ENCODE measurements around the gene NCOA1.
"Not testable (repeated sequence)": the region's sequence is repeated elsewhere in the genome, so short reads cannot be mapped to it uniquely, and the experiment has no call there.

NCOA1 gene

DNA sequence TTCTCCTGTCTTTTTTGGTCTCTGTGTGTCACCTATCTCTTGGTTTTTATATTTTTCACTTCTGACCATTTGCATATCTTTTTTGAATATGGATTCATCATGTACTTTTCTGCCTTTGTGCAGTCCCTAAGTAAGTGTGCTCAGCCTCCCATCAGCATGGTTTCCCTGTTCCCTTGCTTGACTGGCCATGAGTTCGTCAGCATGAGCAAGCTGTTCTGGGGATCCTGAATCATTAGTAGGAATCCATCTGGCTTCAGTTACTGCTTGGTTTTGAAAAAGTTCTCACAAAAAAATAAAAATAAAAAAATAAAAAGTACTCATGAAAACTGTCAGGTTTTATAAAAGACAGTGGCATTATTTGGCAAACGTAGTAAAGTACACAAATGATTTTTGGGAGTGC lies 144.1 kb downstream of the NCOA1 start:
- DNase-seq, result no peak
- no peak for ATAC-seq

DNA sequence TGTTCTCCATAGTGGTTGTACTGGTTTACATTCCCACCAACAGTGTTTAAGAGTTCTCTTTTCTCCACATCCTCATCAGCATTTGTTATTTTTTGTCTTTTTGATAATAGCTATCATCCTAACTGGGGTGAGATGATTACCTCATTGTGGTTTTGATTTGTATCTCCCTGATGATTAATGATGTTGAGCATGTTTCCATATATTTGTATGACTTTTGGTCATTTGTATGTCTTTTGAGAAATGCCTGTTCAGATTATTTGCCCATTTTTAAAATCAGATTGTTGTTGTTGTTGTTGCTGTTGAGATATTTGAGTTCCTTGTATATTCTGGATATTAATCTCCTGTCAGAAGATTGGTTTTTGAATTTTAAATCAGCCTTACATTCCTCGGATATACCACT lies 147.5 kb downstream of the NCOA1 start:
- ATAC-seq, result no peak
- no peak for DNase-seq

DNA sequence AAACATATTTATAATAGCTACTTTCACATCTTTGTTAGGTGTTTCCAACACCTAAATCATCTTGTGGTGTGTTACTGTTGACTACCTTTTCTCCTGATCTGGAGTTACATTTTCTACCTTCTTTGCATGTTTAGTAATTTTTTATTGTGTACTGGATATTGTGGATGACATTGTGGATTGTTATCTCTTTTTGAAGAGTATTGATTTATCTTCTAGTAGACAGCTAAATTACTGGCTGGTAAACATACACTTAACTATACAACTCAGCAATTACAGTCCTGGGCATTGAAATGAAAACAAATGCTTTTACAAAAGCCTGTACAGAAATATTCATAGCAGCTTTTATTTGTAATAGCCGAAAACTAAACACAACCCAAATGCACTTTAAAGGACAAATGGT lies 151.3 kb downstream of the NCOA1 start:
- ATAC-seq, result no peak
- no peak for DNase-seq

DNA sequence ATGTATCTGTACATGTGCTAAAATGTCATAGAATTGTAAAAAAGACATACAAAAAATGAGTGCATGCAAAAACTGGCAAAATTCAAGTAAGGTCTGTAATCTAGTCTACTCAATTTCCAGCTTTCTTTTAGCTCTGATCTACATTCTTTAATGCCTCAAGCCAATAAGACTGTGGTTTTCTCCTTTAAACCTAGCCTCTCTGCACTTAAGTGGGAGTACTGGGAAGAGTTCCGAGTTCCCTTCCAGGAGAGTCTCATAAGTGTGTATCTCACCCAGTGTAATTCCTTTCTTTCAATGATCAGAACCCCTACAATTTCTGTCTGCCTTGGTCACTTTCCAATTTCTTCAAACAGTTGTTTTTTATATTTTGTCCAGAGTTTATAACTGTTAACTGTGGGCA lies 152.0 kb downstream of the NCOA1 start:
- DNase-seq (no peak), ATAC-seq (no peak)

DNA sequence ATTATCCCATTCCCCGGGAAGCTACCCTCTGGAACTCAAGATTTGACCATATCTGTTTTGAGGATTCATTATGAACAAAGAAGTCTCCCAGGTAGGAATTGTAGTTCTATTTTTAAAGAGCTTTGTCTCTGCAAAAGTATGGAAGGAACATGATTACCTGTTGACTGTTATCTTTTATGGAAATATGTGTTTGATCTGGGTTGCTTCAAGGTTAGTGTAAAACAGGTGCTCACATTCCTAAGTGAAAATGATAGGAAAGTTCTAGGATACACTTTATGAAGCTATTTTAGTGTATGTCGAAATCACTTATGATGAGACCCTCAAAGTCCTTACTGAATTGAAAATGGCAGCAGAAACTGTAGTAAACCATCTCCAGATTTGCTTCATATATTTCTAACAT lies 153.0 kb downstream of the NCOA1 start:
- no peak for DNase-seq
- no peak for ATAC-seq

DNA sequence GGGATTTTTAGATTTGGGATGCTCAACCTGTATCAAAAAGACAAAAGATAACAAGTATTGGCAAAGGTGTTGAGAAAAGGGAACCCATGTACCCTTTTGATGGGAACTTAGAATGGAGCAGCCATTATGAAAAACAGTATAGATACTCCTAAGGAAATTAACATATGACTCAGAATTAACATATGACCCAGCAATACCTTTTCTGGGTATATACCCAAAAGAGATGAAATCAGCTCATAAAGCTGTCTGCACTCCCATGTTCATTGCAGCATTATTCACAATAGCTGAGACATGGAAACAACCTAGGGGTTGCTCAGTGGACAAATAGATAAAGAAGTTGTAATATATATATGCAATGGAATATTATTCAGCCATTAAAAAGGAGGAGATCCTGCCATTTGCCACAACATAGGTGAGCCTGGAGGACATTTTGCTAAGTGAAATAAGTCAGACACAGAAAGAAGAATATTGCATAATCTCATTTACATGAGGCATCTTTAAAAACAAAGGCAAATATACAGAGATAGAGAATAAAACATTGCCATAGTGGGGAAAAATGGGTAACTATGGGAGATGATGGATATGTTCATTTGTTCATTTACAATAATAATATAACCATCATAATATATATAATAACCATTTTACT lies 160.1 kb downstream of the NCOA1 start:
- no peak for ATAC-seq
- no peak for DNase-seq

DNA sequence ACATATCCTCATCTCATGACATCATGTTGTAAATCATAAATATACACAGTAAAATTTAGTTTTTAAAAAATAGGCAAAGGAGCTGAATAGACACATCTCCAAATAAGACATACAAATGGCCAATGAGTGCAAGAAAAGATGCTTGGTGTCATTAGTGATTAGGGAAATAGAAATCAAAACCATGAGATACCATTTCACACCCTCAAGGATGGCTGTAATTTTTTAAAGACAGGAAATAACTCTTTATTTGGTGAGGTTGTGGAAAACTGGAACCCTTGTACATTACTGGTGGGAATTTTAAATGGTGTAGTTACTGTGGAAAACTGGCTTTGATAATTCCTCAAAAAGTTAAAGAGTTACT lies 160.6 kb downstream of the NCOA1 start:
- ATAC-seq, result no peak
- no peak for DNase-seq

DNA sequence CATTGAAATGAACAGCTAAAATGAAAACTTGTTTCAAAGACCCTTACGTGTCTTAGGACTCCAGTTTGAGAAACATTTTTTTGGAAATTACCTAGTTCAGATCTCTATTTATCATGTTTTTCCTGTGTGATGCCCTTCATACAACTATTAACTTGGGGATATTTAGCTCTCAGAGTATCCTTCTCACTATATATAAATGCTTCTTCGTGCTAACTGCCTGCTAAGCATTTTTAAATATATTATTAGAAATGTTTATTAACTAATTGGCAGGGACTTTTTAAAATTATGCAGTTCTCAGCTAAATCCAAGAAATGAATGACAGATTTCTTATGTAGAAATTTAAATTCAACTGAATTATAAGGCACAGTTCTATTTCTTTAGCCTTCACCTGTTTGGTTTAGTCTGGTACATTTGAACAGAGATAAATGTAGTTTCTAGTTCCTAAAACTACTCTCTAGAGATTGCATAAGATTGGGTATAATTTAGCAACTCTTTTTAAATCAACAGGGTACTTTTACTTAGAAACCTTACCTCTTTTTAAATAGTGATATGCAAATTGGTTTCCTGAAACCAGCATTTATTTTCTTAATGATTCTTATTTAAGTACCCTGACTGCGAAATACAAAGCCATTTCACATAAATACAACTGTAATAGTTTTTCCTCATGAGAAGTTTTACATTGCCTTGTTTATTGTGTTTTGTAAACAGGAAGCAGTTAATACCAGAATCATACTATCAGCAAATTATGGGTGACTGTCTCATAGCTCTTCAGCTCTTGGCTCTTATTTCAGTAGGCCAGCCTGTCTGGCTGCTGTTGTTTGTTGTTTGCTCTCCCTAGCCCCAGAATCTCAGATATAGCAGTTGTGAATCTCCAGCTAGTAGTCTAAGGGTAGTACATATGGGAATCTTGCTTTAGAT lies 161.5 kb downstream of the NCOA1 start:
- DNase-seq, result no peak
- ATAC-seq, result no peak

DNA sequence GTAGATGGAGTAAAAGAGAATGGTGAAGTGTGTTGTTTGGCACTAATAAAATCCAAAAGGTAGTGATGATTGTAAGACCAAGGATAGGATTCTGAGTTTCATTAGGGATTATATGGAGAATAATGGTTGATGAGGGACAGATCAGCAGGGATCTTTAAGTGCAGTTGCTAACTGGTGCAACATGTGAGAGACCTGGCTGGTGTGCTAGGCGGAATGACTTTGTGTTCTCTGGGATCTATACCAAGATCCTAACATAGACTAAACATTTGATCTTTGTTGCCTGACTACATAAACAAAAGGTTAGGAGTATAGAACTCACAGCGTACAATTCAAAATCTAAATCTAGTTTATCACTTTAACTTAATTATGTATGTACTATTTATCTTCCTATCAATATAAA lies 166.8 kb downstream of the NCOA1 start:
- DNase-seq (no peak), ATAC-seq (no peak)

DNA sequence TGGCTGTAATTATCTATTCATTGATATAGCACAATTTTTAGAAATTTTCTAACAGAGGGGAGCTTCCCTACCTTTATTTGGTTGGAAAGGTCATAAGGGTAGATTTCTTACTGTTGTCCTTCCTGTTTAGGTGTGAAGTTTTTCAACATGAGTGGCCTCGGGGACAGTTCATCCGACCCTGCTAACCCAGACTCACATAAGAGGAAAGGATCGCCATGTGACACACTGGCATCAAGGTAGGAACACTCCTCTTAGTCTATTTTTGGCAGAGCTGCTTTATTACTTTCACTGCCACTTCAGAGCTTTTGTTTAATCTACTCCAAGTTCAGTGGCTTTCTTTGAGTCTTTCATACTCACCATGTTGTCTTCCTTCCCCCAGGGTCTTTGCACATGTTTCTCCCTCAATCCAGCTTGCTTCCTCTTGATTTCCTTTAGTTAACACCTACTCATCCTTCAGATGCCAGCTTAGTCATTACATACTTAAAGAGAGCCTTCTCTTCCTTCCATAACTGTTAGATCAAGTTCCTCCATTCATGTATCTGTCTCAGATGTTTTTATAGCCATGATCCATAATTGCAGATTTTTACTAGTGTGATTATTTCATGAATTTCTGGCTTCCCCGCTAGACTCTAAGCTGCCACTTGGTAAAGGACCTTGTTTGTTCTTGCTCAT lies 167.6 kb downstream of the NCOA1 start:
- no peak for DNase-seq
- ATAC-seq, result no peak

DNA sequence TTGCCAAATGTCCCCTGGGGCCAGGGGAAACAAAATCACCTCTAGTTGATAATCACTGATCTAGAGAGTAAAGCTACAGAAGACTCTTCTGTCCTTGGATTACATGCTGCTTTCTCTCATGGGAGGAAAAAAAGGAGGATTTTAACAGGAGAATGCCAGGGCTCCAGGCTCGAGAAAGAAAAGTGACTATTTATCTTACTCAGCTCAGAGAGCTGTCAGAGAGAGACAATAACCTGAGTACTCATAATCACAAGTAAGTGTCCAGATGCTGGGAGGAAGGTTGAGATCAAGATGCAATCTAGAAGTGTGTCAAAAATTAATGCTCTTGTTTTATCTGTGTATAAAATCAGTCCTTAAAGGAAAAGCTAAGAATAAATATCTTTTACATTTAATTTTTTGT lies 168.8 kb downstream of the NCOA1 start:
- DNase-seq (no peak), ATAC-seq (no peak)

DNA sequence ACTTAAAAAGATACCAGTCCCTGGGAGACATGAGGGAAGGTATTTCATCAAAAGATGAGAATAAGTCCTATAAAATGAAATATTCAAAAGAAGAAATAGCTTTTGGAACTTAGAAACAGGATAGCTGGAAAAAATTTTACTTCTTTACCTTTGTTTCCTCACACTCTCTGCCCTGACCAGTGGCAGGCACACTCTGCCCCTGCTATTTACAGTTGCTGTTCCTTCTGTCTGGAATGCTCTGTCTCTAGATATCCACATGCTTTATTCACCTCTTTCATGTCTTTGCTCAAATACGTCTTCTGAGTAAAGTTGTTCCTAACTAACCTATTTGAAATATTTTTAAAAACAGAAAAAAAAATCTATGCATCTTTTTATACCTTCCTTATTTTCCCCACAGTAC lies 176.5 kb downstream of the NCOA1 start:
- DNase-seq, result no peak
- no peak for ATAC-seq

DNA sequence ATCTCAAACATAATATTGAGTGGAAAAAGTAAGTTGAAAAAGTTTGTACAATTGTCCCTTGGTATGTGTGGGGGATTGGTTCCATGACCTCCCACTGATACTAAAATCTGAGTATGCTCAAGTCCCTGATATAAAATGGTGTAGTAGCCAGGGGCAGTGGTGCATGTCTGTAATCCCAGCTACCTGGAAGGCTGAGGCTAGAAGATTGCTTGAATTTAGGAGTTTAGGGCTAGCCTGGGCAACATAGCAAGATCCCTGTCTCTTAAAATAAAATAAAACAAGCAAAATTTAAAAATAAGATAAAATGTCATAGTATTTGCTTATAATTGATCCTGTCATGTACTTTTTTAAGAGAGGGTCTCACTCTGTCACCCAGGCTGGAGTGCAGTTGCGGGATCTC lies 180.2 kb downstream of the NCOA1 start:
- no peak for ATAC-seq
- no peak for DNase-seq

DNA sequence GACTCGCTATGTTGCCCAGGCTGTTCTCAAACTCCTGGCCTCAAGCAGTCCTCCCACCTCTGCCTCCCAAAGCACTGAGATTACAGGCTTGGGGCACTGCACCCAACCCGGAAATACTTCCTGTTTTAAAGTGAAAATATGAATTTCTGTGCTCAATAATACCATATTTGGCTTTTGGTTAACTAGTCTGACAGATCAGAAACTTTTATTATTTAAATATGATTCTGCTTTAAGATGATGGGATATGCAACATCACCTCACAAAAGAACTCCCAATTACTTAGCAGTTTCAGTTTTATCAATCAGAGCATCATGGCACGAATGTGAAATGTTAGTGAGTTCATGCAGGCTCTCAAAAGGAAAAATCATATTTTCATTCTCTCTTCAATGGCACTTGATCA lies 181.5 kb downstream of the NCOA1 start:
- peak; percentile 40 for ATAC-seq
- no peak for DNase-seq

DNA sequence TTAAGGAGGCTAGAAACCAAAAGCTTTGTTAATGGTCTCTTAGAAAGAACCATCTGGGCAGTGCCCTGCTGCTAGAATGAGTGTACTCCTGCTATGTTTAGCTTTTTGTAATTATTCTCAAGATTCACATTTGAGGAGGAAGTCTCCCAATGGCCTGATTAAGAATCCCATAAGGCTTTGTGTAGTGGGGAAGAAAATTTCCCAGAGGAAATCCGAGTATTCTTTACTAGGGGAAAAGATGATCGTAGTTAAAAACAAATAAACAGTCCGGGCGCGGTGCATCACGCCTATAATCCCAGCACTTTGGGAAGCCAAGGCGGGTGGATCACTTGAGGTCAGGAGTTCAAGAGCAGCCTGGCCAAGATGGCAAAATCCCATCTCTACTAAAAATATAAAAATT lies 184.3 kb downstream of the NCOA1 start:
- DNase-seq (no peak), ATAC-seq (no peak)

DNA sequence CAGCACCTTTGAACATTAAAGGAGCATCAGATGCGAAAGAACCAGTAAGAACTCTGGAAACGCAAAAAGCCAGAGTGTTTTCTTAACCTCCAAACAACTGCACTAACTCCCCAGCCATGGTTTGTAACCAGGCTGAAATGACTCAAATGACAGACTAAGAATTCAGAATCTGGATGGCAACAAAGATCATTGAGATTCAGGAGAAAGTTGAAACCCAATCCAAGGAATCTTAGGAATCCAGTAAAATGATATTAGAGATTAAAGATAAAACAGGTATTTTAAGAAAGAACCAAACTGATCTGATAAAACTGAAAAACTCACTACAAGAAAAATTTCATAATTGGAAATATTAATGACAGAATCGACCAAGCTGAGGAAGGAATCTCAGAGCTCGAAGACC lies 185.4 kb downstream of the NCOA1 start:
- DNase-seq (no peak), ATAC-seq (no peak)

DNA sequence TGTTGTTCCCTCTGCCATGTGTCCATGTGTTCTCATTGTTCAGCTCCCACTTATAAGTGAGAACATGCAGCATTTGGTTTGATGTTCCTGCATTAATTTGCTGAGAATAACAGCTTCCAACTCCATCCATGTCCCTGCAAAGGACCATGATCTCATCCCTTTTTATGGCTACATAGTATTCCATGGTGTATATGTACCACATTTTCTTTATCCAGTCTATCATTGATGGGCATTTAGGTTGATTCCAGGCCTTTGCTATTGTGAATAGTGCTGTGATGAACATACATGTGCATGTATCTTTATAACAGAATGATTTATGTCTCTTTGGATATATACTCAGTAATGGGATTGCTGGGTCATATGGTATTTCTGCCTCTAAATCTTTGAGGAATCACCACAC lies 187.0 kb downstream of the NCOA1 start:
- not testable (repeated sequence) for DNase-seq, ATAC-seq

DNA sequence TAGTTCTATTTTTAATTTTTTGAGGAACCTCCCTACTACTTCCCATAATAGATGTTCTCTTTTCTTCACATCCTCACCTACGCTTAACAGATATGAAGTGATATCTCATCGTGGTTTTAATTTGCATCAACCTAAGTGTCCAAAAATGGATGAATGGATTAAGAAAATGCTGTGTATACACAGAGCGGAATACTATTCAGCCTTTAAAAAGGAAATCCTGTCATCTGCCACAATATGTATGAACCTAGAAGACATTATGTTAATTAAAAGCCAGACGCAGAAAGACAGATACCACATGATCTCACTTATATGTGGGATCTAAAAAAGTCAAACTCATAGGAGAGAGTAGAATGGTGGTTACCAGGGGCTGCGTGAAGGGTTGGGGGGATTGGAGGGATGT lies 189.1 kb downstream of the NCOA1 start:
- ATAC-seq, result no peak

DNA sequence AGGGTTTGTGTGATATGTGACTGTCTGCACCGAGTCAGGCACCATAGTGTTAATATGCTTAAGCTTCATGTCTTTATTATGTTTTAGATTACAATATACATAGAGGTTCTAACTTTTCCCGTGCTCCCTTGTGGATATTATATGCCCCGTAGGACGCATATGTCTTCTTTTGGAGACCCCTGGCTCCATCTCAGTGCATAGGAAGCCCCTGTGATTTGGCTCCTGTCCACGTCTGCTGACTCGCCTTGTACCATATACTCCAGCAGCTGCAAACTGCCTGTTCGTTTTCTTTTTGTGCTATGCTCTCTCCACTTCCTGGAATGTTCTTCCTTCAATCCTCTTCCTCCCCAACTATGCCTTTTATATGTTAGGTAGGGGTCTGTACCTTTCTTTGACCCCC lies 191.2 kb downstream of the NCOA1 start:
- ATAC-seq (no peak), DNase-seq (no peak)

More for the DNA sequence above, 189.1 kb downstream of the NCOA1 start:
- no peak for DNase-seq

DNA sequence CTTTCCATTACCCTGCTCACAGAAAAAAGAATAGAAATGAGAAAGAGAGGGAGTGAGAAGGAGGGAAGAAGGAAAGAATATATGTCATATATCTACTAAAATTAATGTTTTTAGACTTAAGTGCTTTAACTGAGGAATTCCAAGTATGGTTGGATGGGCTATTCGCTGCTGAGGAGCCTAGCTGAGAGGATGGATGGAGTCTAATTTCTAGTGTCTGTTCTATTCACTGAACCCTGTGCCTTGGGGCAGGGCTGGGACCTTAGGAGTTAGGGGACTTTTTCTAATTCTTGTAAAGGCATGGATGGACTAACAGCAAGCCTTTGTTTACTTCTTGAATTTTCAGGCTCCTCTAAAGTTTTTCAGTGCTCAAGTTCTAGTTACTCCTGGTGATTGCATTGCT lies 192.4 kb downstream of the NCOA1 start:
- DNase-seq (no peak), ATAC-seq (no peak)

DNA sequence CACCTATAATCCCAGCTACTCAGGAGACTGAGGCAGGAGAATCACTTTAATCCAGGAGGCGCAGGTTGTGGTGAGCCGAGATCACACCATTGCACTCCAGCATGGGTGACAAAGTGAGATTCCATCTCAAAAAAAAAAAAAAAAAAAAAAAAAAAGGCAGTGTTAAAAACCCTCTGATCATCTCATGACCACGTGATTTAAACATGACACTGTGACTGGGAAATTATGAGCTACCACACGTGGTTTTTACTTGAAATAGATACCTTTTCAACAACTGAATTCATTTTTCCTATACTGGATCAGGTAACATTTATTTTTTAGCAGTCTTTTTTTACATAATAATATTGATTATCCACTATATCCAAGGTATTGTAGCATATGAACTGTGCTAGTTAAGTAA lies 199.5 kb downstream of the NCOA1 start:
- DNase-seq, result no peak
- ATAC-seq, result peak; percentile 19

DNA sequence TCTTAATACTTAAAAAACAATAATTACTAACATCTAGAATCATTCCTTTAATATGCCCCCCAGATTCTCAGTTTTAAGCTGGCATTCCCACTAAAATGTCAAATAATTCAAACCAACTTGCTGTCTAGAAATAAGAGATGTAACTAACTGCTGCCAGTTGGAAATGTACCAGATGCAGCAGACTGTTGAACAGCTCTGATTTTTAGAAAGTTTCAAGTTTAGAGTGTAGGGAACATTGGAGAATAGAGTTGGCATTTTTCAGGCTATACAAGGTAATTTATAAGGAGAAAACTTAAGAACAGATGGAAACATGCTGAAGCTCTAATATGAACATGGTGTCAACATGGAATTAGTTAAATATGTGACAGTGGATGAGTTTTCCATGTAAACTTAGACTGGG lies 200.8 kb downstream of the NCOA1 start:
- no peak for ATAC-seq
- no peak for DNase-seq

DNA sequence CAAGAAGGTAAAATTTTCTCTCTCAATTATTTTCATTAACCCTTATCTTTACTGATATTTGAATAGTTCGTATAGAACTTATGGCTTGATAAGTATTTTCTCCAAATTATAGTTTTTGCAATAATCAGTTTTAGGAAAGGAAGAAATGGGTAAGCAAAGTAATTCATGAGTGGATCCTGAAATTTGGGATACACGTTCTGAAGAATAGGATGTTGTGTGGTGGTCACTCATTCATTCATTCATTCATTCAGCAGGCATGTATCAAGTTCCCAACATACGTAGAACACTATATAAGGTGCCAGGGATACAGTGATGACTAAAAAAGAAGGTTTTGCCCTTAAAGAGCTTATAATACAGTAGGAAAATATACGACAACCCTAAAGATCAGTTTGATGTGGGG lies 206.7 kb downstream of the NCOA1 start:
- DNase-seq, result no peak
- ATAC-seq, result no peak
